ENCODE results near the gene C7orf25. TPM values are rescaled to one million over a fixed set of nuclear protein-coding genes. Genes with fewer than 3 reads are reported as not detected.

Gene C7orf25
- 4.5 and 5.5 TPM in 2 replicates for total RNA-seq

- intact Hi-C loops (cut with micrococcal nuclease), result loop anchor here (1.0 kb wide), 2 partner anchors 21 to 23 kb away; partner anchors contain the start of genes MRPL32 and PSMA2
- Mint-ChIP-seq H3K4me3 (peak within 1 kb of the TSS; percentile 91), H3K27me3 (no peaks in the 10 kb centered on the region), H3K36me3 (ENCODE audit: low read depth) (peaks cover 22% of the 10 kb centered on the region), H3K4me1 (peaks cover 46% of the 10 kb centered on the region), H3K27ac (peak within 1 kb of the TSS; percentile 87), H3K9me3 (no peaks in the 10 kb centered on the region)
- ChIA-PET POLR2A (interaction anchor here (0.7 to 1.4 kb wide), 6 partner anchors 10 to 24 kb away, joined by 3 to 23 read pairs (median 6); partner anchors contain the start of genes MRPL32 and PSMA2), CTCF (no interaction called here)
- DNase-seq, result peak; percentile 96
- TF ChIP-seq CTCF (IDR thresholded peaks at IDR 0.05), result no peak
- peak; percentile 94 for ATAC-seq (ENCODE audit: low read depth)
Observed at GRCh38 chr7:42911454-42912447, at the start of gene C7orf25. TSS of gene C7orf25 (minus strand) at chr7:42912070. CDS start at chr7:42910900, 1,170 bp downstream.

GRCh38 chr7:42961170-42961569 lies 49.3 kb upstream of the C7orf25 start:
- no peak for TF ChIP-seq CTCF (IDR thresholded peaks at IDR 0.05)
- CTCF ChIA-PET, result no interaction called here

GRCh38 chr7:42960762-42961161 lies 48.9 kb upstream of the C7orf25 start:
- no peak for TF ChIP-seq CTCF (IDR thresholded peaks at IDR 0.05)
- Mint-ChIP-seq H3K36me3 (ENCODE audit: low read depth) (no peaks in the 10 kb centered on the region), H3K4me1 (no peaks in the 10 kb centered on the region), H3K9me3 (no peaks in the 10 kb centered on the region), H3K4me3 (no peak overlapping the region), H3K27me3 (peaks cover 7% of the 10 kb centered on the region), H3K27ac (no peak overlapping the region)
- CTCF ChIA-PET, result no interaction called here
- POLR2A ChIA-PET, result no interaction called here
- ATAC-seq (ENCODE audit: low read depth) (no peak), DNase-seq (no peak)
- intact Hi-C loops (cut with micrococcal nuclease), result no loop called here

More at GRCh38 chr7:42961170-42961569, 49.3 kb upstream of the C7orf25 start:
- Mint-ChIP-seq H3K4me3 (no peak overlapping the region), H3K27ac (no peak overlapping the region), H3K27me3 (peaks cover 7% of the 10 kb centered on the region), H3K36me3 (ENCODE audit: low read depth) (no peaks in the 10 kb centered on the region), H3K9me3 (no peaks in the 10 kb centered on the region), H3K4me1 (no peaks in the 10 kb centered on the region)
- ATAC-seq (ENCODE audit: low read depth) (no peak), DNase-seq (no peak)
- intact Hi-C loops (cut with micrococcal nuclease), result no loop called here
- POLR2A ChIA-PET, result no interaction called here

- Mint-ChIP-seq H3K4me1 (no peaks in the 10 kb centered on the region), H3K4me3 (no peak overlapping the region), H3K36me3 (ENCODE audit: low read depth) (no peaks in the 10 kb centered on the region), H3K9me3 (peaks cover 5% of the 10 kb centered on the region), H3K27me3 (peaks cover 7% of the 10 kb centered on the region), H3K27ac (no peak overlapping the region)
- no peak for ATAC-seq (ENCODE audit: low read depth)
- no peak for DNase-seq
- intact Hi-C loops (cut with micrococcal nuclease), result no loop called here
- TF ChIP-seq CTCF (IDR thresholded peaks at IDR 0.05), result no peak
- ChIA-PET POLR2A (no interaction called here), CTCF (no interaction called here)
Observed at GRCh38 chr7:42959549-42959948, 47.7 kb upstream of the C7orf25 start.

- CTCF ChIA-PET, result no interaction called here
- H3K27me3 Mint-ChIP-seq, result peaks cover 4% of the 10 kb centered on the region
Observed at GRCh38 chr7:42956062-42956461, 44.2 kb upstream of the C7orf25 start.

More at GRCh38 chr7:42956062-42956461, 44.2 kb upstream of the C7orf25 start:
- H3K27ac Mint-ChIP-seq, result no peak overlapping the region
- no peaks in the 10 kb centered on the region for H3K36me3 Mint-ChIP-seq (ENCODE audit: low read depth)
- POLR2A ChIA-PET, result no interaction called here
- ATAC-seq (ENCODE audit: low read depth), result no peak
- no peaks in the 10 kb centered on the region for H3K4me1 Mint-ChIP-seq
- intact Hi-C loops (cut with micrococcal nuclease), result no loop called here
- no peak overlapping the region for H3K4me3 Mint-ChIP-seq
- peaks cover 5% of the 10 kb centered on the region for H3K9me3 Mint-ChIP-seq
- DNase-seq, result no peak
- no peak for TF ChIP-seq CTCF (IDR thresholded peaks at IDR 0.05)

Measured in activated B cell treated with CpG ODN at 0.5 μM for 24 hours (primary cell).